Epithelial cell of esophagus (primary cell): Measurements from ENCODE around the gene DOK4.
A peak's percentile ranks its signal among the peaks of the same experiment; 100 is the strongest.

Source experiments
- DNase-seq: peaks from one replicate; pipeline ENCODE4 v3.0.0; 2010; ENCODE audit warnings: low read depth
- H3K4me3 ChIP-seq: 2 replicates; pipeline ENCODE4 v1.5.1; 2011; ENCODE audit warnings: mild to moderate bottlenecking, low read length, control low read depth
- TF ChIP-seq, protein P1 (sequence below): IDR thresholded peaks from 2 replicates; pipeline ENCODE4 v1.5.1; 2011; ENCODE audit warnings: low read depth, mild to moderate bottlenecking, low read length, control low read depth, inconsistent platforms; ENCODE audit not compliant: insufficient read depth; ENCODE audit errors: missing control alignments

Gene DOK4

DNA sequence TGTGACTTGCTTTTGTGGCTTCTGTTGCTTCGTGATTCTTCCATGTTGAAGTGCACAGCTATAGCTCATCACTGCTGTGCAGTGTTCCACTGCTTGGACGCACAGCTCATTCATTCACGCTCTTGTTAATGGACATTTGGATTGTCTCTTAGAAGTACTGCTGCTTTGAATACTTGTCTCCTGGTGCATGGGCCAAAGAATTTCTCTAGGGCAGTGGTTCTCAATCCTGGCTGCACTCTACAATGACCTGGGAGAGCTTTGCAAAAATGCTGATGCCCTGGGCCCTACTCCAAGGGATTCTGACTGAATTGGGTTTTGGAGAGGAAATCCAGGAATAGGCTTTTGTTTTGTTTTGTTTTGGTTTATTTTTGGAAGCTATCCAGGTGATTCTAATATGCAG is 61.7 kb downstream of the DOK4 start:
- TF ChIP-seq, protein P1, sequence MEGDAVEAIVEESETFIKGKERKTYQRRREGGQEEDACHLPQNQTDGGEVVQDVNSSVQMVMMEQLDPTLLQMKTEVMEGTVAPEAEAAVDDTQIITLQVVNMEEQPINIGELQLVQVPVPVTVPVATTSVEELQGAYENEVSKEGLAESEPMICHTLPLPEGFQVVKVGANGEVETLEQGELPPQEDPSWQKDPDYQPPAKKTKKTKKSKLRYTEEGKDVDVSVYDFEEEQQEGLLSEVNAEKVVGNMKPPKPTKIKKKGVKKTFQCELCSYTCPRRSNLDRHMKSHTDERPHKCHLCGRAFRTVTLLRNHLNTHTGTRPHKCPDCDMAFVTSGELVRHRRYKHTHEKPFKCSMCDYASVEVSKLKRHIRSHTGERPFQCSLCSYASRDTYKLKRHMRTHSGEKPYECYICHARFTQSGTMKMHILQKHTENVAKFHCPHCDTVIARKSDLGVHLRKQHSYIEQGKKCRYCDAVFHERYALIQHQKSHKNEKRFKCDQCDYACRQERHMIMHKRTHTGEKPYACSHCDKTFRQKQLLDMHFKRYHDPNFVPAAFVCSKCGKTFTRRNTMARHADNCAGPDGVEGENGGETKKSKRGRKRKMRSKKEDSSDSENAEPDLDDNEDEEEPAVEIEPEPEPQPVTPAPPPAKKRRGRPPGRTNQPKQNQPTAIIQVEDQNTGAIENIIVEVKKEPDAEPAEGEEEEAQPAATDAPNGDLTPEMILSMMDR: no peak
- no peak for DNase-seq
- H3K4me3 ChIP-seq: no peak overlapping the region

DNA sequence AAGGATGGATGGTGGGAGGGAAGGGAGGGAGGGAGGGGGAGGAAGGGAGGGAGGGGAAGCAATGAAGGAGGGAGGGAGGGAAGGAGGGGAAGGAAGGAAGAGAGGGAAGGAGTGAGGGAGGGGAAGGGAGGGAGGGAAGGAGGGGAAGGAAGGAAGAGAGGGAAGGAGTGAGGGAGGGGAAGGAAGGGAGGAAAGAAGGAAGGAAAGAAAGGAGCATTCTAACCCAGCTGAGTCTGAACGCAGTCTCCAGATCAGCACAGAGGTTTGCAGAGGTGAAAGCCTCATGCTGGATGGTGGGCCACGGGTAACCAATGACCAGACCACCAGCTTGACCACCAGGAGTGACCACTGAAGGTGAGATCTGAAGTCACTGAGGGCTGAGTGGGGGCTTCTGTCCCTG is 63.1 kb downstream of the DOK4 start:
- no peak overlapping the region for H3K4me3 ChIP-seq
- no peak for DNase-seq
- TF ChIP-seq, protein P1: no peak

DNA sequence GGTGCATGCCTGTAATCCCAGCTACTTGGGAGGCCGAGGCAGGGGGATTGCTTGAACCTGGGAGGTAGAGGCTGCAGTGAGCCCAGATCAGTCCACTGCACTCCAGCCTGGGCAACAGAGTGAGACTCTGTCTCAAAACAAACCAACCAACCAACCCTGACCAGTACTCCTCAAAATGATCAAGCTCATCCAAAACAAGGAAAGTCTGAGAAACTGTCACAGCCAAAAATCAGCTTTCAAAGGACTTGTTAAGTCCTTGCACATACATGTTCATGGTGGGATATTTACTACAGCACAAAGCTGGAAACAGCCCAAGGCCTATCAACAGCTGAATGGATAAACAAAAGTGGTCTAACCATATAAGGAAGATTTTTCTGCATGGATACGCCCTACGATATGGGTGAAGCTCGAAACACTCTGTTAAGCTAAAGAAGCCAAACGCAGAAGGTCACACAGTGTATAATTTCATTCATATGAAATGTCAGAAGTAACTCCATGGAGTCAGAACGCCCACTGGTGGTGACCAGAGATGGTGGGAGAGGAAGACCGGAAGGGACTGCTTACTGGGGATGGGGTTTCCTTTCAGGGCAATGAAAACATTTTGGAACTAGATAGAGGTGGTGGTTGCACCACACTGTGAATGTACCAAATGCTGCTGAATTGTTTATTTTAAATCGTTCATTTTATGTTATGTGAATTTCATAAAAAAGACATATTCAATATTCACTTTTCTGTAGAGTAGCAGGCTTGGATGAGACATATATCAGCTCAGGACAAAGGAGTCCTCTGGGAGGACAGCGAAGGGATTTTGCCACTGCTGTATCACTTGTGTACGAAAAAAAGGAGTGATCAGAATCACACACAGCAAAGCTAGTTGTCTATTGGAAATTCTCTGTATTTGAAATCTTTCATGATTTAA is 64.0 kb downstream of the DOK4 start:
- H3K4me3 ChIP-seq: no peak overlapping the region
- DNase-seq: peak; percentile 52
- TF ChIP-seq, protein P1: peak; percentile 72
